Dermis lymphatic vessel endothelial cell (primary cell): ENCODE data around the gene CD276. TPM values are rescaled to one million over a fixed set of nuclear protein-coding genes. Genes with fewer than 3 reads are reported as not detected.

Source experiments
- total RNA-seq: library from RNA; depleted of rRNA; stranded (reverse); fragments of >200 nt; gene quantifications from 2 replicates; pipeline ENCODE4 v1.2.1, GENCODE V29; 2014

The CD276 gene
- total RNA-seq = 19.9 and 44.6 TPM in 2 replicates

DNA sequence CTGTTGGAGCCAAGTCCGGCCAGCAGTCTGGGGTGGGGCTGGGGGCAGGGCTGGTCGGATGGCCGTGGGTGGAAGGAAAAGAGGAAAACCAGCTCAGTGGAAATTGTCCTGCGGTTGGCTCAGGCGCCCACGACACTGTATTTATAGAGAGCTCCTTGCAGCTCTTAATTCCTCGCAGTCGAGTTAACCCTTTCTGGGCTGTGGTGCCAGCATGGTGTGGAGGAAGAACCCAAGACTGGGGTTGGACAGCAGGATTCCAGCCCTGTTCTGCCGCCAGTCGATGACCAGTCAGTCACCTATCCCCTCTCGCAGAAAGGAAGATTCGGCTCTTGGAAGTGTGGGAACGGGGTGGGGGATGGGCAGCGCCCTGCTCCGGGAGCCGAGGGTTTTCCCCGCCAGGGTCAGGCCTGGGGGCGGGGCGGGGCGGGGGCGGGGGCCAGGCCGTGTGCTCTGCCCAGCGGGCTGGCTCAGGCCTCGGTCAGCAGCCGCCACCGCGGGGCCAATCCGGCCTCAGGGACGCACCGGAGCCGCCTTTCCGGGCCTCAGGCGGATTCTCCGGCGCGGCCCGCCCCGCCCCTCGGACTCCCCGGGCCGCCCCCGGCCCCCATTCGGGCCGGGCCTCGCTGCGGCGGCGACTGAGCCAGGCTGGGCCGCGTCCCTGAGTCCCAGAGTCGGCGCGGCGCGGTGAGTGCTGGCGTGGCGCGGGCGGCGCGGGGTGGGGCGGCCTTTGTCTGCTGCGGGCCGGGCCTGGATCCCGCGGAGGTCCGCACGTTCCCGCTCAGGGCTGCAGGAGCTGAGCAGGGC lies at the start of gene CD276:
TSS of gene CD276 (plus strand) at position 607 of the 804 bp plus-strand sequence. CDS start 15,257 bp downstream, outside the sequence.

DNA sequence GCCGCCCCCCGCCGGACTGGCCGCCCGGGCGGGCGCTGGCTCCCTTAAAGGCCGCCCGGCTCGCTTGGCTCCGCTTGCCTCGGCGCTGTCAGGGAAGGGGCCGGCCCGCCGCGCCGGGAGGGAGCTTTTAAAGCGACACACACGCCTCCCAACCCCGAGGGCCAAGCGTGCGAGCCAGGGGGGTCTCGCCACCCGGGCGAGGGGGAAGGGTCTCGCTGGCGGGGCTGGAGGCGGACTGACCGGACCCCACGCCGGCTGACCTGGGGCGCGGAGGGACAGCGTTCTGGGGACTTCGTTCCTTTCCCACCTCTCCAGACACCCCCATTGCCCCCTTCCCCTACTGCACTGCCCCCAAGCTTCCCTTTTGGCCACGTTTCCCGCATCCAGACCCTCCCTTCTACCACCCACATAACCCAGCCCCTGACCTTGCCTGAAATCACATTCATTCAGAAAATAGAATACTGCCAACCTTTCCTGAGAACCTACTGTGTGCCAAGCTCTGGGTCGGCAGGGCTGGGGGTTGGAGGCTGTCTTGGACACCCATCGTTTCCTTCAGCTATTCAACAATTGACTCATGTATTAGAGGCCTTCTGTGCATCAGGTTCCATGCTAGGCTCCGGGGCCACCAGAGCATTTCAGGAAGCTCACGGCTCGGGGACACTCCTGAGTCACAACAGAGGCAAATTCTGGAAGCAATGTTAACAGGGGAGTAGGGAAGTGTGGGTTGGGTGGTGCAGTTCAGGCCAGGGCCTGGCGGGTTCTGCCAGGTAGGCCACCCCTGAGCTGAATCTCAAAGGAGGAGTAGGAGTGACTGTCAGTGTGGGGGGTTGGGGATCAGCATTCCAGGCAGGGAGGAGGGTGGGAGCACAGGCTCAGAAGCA lies 69.3 kb downstream of the CD276 start, which contains the start of gene INSYN1:
TSS of gene INSYN1 (minus strand) at position 102 of the 881 bp plus-strand sequence. CDS start 2,221 bp downstream, outside the sequence.

Other genes starting within 250 kb of the CD276 start
- not detected in 2 replicates for gene REC114, start 241.2 kb upstream of the CD276 start, total RNA-seq
- gene NPTN, start 51.0 kb upstream of the CD276 start, total RNA-seq = 104 and 154 TPM in 2 replicates
- 0.43 and 0.60 TPM in 2 replicates for gene INSYN1, start 69.0 kb downstream of the CD276 start, total RNA-seq
- not detected in 2 replicates for gene TBC1D21, start 189.2 kb downstream of the CD276 start, total RNA-seq
- gene LOXL1, start 242.1 kb downstream of the CD276 start, total RNA-seq = 0.17 and 0.98 TPM in 2 replicates